NOMO-1 treated with dmso at 0.1 percent for 144 hours (cell line): ENCODE data around the gene ASCL5.

Experiments used
- DNase-seq: peaks from one replicate; lab custom pipeline; 2025; ENCODE audit not compliant: unreplicated experiment; lab: John Stamatoyannopoulos, UW

Gene ASCL5

GRCh38 chr1:201136355-201137023, 9.5 kb upstream of the ASCL5 start:
- DNase-seq = no peak

- no peak for DNase-seq
These were observed 7.4 kb upstream of the ASCL5 start for GRCh38 chr1:201134405-201134804.

- DNase-seq = no peak
These were observed 4.4 kb upstream of the ASCL5 start for GRCh38 chr1:201131398-201131797.

GRCh38 chr1:201128962-201129361, 2.0 kb upstream of the ASCL5 start:
- no peak for DNase-seq

GRCh38 chr1:201128476-201128875, 1.5 kb upstream of the ASCL5 start:
- DNase-seq = no peak

GRCh38 chr1:201127755-201128455, 921 bp upstream of the ASCL5 start:
- no peak for DNase-seq

GRCh38 chr1:201126463-201126831, 537 bp downstream of the ASCL5 start:
- DNase-seq = no peak

- DNase-seq = no peak
These were observed 1.2 kb downstream of the ASCL5 start for GRCh38 chr1:201125800-201126199.

- no peak for DNase-seq
These were observed 2.0 kb downstream of the ASCL5 start for GRCh38 chr1:201125019-201125418.

GRCh38 chr1:201123866-201124265, 3.1 kb downstream of the ASCL5 start:
- no peak for DNase-seq

GRCh38 chr1:201122321-201122957, 4.5 kb downstream of the ASCL5 start:
- no peak for DNase-seq

GRCh38 chr1:201119206-201120197, 7.5 kb downstream of the ASCL5 start:
- peak; percentile 23 for DNase-seq

- DNase-seq = no peak
These were observed 10.9 kb downstream of the ASCL5 start for GRCh38 chr1:201116091-201116490.

- no peak for DNase-seq
These were observed 11.5 kb downstream of the ASCL5 start for GRCh38 chr1:201115390-201115937.

- DNase-seq = peak; percentile 78
These were observed 12.5 kb downstream of the ASCL5 start for GRCh38 chr1:201114245-201115131.

GRCh38 chr1:201113451-201114244, 13.3 kb downstream of the ASCL5 start:
- no peak for DNase-seq

- no peak for DNase-seq
These were observed 14.1 kb downstream of the ASCL5 start for GRCh38 chr1:201112926-201113325.

- no peak for DNase-seq
These were observed 14.7 kb downstream of the ASCL5 start, which contains the start of gene CACNA1S for GRCh38 chr1:201112173-201112731. CACNA1S (minus strand) TSS chr1:201112426; CDS start chr1:201112339, 87 bp downstream.

GRCh38 chr1:201111672-201112071, 15.3 kb downstream of the ASCL5 start:
- DNase-seq = no peak
